ENCODE results near the gene TYMP. TPM values are rescaled to one million over a fixed set of nuclear protein-coding genes. Genes with fewer than 3 reads are reported as not detected.

TYMP gene
- total RNA-seq, 2 experiments from 2014 or later, result 71.8 to 76.6 TPM

DNA sequence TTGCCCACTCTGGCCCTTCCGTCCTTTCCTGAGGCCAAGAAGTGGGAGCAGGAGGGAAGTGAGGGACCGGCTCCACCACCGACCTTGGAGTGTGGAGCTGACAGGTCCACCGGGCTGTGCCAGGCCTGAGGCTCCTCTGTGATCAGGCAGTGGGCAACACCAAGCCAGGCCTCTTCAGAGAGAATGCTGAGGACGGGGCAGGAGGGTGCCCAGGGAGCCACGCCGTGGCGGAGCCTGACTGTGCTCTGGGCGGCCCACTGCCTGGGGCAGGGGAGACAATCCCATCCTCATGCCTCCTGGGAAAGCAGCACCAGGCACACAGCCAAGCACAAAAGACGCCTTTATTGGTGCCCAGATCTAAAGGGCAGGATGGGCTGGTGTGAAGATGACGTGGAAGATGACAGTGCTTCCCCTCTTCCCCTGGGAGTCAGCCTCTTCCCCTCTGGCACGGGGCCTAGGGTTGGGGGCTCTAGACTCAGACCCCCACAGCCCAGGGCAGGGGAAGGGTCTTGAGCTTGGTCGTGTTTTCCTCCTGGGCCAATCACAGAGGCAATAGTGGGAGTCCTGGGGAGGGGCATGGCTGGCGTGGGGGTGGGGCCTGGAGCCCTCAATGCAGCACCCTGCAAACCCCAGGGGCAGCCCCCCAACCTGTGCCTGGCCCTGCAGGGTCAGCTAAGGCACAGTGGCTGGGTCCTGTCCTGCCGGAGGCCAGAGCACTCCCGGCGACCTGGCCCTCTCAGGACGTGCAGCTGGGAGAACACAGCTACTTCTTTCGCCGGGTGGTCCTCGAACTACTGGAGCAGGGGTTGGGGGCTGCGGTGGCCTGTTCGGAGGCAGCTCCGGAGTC lies 27.0 kb downstream of the TYMP start:
- peaks cover 6% of the 10 kb centered on the region for H3K4me1 Mint-ChIP-seq (ENCODE audit: low read depth)
- H3K36me3 Mint-ChIP-seq (ENCODE audit: low read depth), result peaks cover 11% of the 10 kb centered on the region
- no peak for DNase-seq
- no peaks in the 10 kb centered on the region for H3K27me3 Mint-ChIP-seq (ENCODE audit: low read depth)
- ATAC-seq, result no peak
- POLR2A ChIA-PET, result no interaction called here
- no peak overlapping the region for H3K4me3 Mint-ChIP-seq
- CTCF ChIA-PET, result interaction anchor here (1.0 to 1.1 kb wide), 2 partner anchors 23 to 118 kb away, joined by 3 read pairs; partner anchors contain the start of gene SCO2
- H3K27ac Mint-ChIP-seq, result no peak overlapping the region
- H3K9me3 Mint-ChIP-seq (ENCODE audit: insufficient read depth), result no peaks in the 10 kb centered on the region

DNA sequence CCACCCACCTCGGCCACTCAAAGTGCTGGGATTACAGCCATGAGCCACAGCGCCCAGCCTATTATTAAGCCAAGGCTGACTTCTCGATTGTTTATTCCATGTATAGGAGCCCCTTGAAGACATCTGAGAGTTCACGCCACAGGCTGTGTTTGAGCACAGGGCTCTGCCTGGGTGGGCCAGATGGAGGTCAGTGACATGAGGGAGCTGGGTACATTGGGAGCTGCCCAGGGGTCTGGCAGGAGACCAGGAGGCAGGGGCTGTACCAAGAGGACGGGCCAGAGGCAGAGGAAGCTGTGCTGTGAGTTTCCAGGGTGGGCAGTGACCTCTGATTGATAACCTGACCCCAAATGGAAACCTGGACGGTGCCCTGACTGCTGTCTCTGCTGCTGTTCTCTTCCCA lies 27.7 kb downstream of the TYMP start:
- Mint-ChIP-seq H3K36me3 (ENCODE audit: low read depth) (peaks cover 8% of the 10 kb centered on the region), H3K4me1 (ENCODE audit: low read depth) (peaks cover 6% of the 10 kb centered on the region), H3K4me3 (no peak overlapping the region), H3K9me3 (ENCODE audit: insufficient read depth) (no peaks in the 10 kb centered on the region), H3K27ac (no peak overlapping the region), H3K27me3 (ENCODE audit: low read depth) (peaks cover 2% of the 10 kb centered on the region)
- no peak for DNase-seq
- CTCF ChIA-PET, result interaction anchor here (1.0 to 1.8 kb wide), 2 partner anchors 32 to 119 kb away, joined by 3 to 4 read pairs; no protein-coding TSS in a partner anchor
- POLR2A ChIA-PET, result interaction anchor here (0.9 kb wide), 1 partner anchor 52 kb away, joined by 3 read pairs; no protein-coding TSS in a partner anchor
- ATAC-seq, result no peak

- Mint-ChIP-seq H3K27me3 (ENCODE audit: low read depth) (peaks cover 3% of the 10 kb centered on the region), H3K27ac (no peak overlapping the region), H3K36me3 (ENCODE audit: low read depth) (peaks cover 4% of the 10 kb centered on the region), H3K4me3 (no peak overlapping the region), H3K4me1 (ENCODE audit: low read depth) (peaks cover 2% of the 10 kb centered on the region), H3K9me3 (ENCODE audit: insufficient read depth) (no peaks in the 10 kb centered on the region)
- ATAC-seq (no peak), DNase-seq (no peak)
- CTCF ChIA-PET, result interaction anchor here (1.0 to 1.8 kb wide), 5 partner anchors 25 to 249 kb away, joined by 3 to 9 read pairs (median 4); partner anchors contain the start of genes HDAC10 and SCO2
- POLR2A ChIA-PET, result interaction anchor here (0.7 kb wide), 1 partner anchor 121 kb away, joined by 3 read pairs; no protein-coding TSS in a partner anchor
Measured at GRCh38 chr22:50500452-50500851, 29.4 kb downstream of the TYMP start.

GRCh38 chr22:50498322-50498890 lies 31.4 kb downstream of the TYMP start:
- Mint-ChIP-seq H3K36me3 (ENCODE audit: low read depth) (peaks cover 2% of the 10 kb centered on the region), H3K4me1 (ENCODE audit: low read depth) (peaks cover 2% of the 10 kb centered on the region), H3K9me3 (ENCODE audit: insufficient read depth) (no peaks in the 10 kb centered on the region), H3K4me3 (no peak overlapping the region), H3K27me3 (ENCODE audit: low read depth) (peaks cover 3% of the 10 kb centered on the region), H3K27ac (no peak overlapping the region)
- peak; percentile 83 for DNase-seq
- CTCF ChIA-PET, result interaction anchor here (0.6 to 3.4 kb wide), 25 partner anchors 10 to 257 kb away, joined by 3 to 26 read pairs (median 5); partner anchors contain the start of genes ADM2, HDAC10, LMF2 and NCAPH2
- POLR2A ChIA-PET, result interaction anchor here (0.6 to 2.1 kb wide), 9 partner anchors 9 to 248 kb away, joined by 3 to 7 read pairs (median 3); partner anchors contain the start of gene LMF2
- ATAC-seq, result peak; percentile 93

DNA sequence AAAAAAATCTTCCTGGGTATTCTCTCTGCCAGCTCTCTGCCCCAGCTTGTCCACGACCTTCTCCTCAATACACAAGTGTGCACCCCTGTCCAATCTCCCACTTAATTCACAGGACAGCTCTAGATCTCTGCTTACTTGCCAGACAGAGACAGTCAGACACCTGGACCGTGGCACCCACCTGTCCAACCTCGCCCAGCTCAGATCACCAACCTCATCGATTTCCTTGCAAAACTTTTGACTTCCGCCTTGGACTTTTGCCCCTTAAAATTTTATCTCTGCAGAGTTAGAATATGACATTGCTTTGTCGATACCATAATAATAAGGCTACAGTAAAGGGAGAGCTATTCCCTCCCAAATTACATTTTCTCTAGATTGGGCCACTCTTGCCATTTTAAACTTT lies 32.7 kb downstream of the TYMP start:
- Mint-ChIP-seq H3K27me3 (ENCODE audit: low read depth) (peaks cover 6% of the 10 kb centered on the region), H3K4me1 (ENCODE audit: low read depth) (peaks cover 2% of the 10 kb centered on the region), H3K4me3 (no peak overlapping the region), H3K36me3 (ENCODE audit: low read depth) (peaks cover under 1% of the 10 kb centered on the region), H3K27ac (no peak overlapping the region), H3K9me3 (ENCODE audit: insufficient read depth) (no peaks in the 10 kb centered on the region)
- DNase-seq (no peak), ATAC-seq (no peak)
- ChIA-PET CTCF (interaction anchor here (1.0 to 3.4 kb wide), 16 partner anchors 11 to 255 kb away, joined by 3 to 26 read pairs (median 8); partner anchors contain the start of genes ADM2, HDAC10, LMF2 and NCAPH2), POLR2A (interaction anchor here (1.0 to 2.1 kb wide), 7 partner anchors 10 to 146 kb away, joined by 3 to 6 read pairs (median 3); partner anchors contain the start of gene LMF2)

DNA sequence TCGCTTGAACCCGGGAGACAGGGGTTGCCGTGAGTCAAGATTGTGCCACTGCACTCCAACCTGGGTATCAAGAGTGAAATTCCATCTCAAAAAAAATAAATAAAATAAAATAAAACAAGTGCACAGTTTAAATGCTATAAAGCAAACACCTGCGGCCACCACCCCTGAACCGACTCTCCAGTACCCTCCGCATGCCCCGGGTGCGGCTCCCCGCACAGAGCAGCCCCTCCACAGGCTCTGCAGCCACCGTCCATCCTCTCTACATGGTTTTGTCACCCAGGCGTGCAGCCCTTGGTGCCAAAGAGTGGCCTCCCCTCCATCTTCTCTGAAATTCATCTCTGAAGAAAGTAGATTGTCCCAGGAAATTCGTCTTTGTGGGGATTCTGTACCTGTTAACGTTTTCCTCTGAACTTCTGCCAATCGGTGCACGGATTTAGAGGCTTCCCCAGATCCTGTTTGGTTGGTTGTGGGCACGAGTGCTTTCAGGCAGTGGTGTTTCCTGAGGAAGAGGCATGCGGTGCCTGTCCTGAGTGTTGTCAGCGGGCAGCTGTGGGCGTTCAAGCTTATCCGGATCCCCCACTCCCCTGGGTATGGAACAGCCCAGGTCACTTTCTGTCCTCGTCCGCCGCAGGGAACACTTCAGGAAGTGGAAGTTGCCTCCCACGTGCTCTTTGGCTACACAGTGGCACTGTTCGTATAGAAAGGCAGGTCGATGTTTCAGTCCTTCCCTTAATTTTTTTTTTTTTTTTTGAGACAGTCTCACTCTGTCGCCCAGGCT lies 39.1 kb downstream of the TYMP start:
- H3K9me3 Mint-ChIP-seq (ENCODE audit: insufficient read depth), result no peaks in the 10 kb centered on the region
- peak overlapping the region; percentile 34 for H3K27ac Mint-ChIP-seq
- no peaks in the 10 kb centered on the region for H3K36me3 Mint-ChIP-seq (ENCODE audit: low read depth)
- peak; percentile 42 for ATAC-seq
- peaks cover 2% of the 10 kb centered on the region for H3K27me3 Mint-ChIP-seq (ENCODE audit: low read depth)
- DNase-seq, result no peak
- ChIA-PET POLR2A (interaction anchor here (0.7 kb wide), 1 partner anchor 39 kb away, joined by 5 read pairs; no protein-coding TSS in a partner anchor), CTCF (interaction anchor here (0.6 to 1.8 kb wide), 2 partner anchors 21 to 88 kb away, joined by 3 to 4 read pairs; no protein-coding TSS in a partner anchor)
- peak overlapping the region; percentile 25 for H3K4me3 Mint-ChIP-seq
- H3K4me1 Mint-ChIP-seq (ENCODE audit: low read depth), result peaks cover 8% of the 10 kb centered on the region

DNA sequence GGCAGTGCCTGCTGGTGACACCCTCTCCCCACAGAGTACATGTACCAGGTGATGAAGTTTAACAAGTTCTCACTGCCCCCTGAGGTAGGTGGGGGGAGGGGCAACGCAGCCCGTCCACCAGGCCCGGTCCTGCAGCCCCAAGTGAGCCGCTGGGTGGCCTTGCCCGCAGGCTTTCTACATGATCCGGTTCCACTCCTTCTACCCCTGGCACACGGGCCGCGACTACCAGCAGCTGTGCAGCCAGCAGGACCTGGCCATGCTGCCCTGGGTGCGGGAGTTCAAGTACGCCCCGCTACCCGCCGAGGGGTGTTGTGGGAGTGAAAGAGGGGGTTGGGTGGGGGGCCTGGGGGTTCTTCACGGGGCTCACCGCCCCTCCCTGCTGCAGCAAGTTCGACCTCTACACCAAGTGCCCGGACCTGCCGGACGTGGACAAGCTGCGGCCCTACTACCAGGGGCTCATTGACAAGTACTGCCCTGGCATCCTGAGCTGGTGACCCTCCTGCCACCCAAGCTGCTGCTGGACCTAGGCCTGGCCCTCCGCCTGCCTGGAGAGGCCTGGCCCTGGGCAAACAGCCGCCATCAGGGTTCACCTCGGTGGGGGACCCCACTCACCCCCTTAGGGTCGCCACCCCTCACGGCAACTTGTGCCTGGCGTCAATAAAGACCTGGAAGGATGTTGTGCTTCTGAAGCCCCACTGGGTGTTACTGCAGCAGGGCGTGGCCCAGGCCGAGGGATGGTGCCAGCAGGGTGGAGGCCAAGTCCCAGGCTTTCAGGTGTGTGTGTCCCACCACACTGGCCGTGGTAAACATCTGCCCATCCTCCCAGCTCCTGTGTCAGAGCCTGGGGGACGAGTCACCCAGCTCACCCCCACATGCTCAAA lies 40.2 kb downstream of the TYMP start:
- DNase-seq, result no peak
- ATAC-seq, result no peak
- CTCF ChIA-PET, result no interaction called here
- POLR2A ChIA-PET, result no interaction called here
- H3K27me3 Mint-ChIP-seq (ENCODE audit: low read depth), result peaks cover 2% of the 10 kb centered on the region
- H3K36me3 Mint-ChIP-seq (ENCODE audit: low read depth), result no peaks in the 10 kb centered on the region
- no peaks in the 10 kb centered on the region for H3K9me3 Mint-ChIP-seq (ENCODE audit: insufficient read depth)
- H3K4me1 Mint-ChIP-seq (ENCODE audit: low read depth), result peaks cover 8% of the 10 kb centered on the region
- H3K27ac Mint-ChIP-seq, result no peak overlapping the region
- H3K4me3 Mint-ChIP-seq, result no peak overlapping the region

DNA sequence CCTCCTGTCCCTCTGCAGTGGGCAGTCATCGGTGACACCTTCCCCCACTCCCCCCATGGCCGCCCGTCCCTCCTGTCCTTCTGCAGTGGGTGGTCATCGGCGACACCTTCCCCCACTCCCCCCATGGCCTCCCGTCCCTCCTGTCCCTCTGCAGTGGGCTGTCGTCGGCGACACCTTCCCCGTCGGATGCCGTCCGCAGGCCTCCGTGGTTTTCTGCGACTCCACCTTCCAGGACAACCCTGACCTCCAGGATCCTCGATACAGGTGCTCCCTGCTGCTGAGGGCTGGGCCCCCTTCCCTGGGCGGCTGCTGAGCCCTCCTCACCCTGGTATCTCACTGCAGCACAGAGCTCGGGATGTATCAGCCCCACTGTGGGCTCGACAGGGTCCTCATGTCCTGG lies 40.9 kb downstream of the TYMP start:
- POLR2A ChIA-PET, result no interaction called here
- H3K9me3 Mint-ChIP-seq (ENCODE audit: insufficient read depth), result no peaks in the 10 kb centered on the region
- peaks cover 8% of the 10 kb centered on the region for H3K4me1 Mint-ChIP-seq (ENCODE audit: low read depth)
- no peak for ATAC-seq
- H3K27me3 Mint-ChIP-seq (ENCODE audit: low read depth), result peaks cover 2% of the 10 kb centered on the region
- CTCF ChIA-PET, result no interaction called here
- H3K27ac Mint-ChIP-seq, result no peak overlapping the region
- no peak for DNase-seq
- no peak overlapping the region for H3K4me3 Mint-ChIP-seq
- no peaks in the 10 kb centered on the region for H3K36me3 Mint-ChIP-seq (ENCODE audit: low read depth)

DNA sequence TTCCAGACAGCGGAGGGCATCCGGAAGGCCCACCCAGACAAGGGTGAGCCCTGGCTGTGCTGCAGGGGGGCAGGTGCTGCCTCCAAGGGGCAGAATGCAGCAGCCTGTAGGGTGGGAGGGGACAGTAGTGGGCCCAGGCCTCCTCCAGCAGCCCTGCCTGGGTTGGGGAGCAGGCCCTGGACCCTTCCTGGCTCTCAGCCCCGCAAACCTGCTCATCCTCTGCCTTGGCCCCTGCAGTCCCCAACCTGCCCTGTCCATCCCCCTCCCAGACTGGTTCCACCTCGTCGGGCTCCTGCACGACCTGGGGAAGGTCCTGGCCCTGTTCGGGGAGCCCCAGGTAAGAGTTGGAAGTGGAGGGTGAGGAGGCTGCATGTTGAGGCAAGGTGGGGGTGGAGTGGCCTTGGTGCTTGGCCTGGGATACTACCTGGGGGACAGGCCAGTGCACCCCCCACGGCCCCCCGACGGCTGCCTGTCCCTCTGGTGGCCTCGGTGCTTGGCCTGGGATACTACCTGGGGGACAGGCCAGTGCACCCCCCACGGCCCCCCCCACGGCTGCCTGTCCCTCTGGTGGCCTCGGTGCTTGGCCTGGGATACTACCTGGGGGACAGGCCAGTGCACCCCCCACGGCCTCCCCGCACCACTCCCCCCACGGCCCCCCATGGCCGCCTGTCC lies 41.7 kb downstream of the TYMP start:
- no peaks in the 10 kb centered on the region for H3K9me3 Mint-ChIP-seq (ENCODE audit: insufficient read depth)
- ATAC-seq, result no peak
- CTCF ChIA-PET, result no interaction called here

GRCh38 chr22:50487290-50488005 lies 42.4 kb downstream of the TYMP start:
- H3K4me3 Mint-ChIP-seq, result no peak overlapping the region
- H3K27ac Mint-ChIP-seq, result no peak overlapping the region
- H3K27me3 Mint-ChIP-seq (ENCODE audit: low read depth), result no peaks in the 10 kb centered on the region
- ATAC-seq (no peak), DNase-seq (no peak)
- no peaks in the 10 kb centered on the region for H3K9me3 Mint-ChIP-seq (ENCODE audit: insufficient read depth)
- H3K4me1 Mint-ChIP-seq (ENCODE audit: low read depth), result peaks cover 8% of the 10 kb centered on the region
- ChIA-PET POLR2A (no interaction called here), CTCF (no interaction called here)
- no peaks in the 10 kb centered on the region for H3K36me3 Mint-ChIP-seq (ENCODE audit: low read depth)

More for the DNA sequence above, 41.7 kb downstream of the TYMP start:
- no peaks in the 10 kb centered on the region for H3K36me3 Mint-ChIP-seq (ENCODE audit: low read depth)
- peaks cover 8% of the 10 kb centered on the region for H3K4me1 Mint-ChIP-seq (ENCODE audit: low read depth)
- peaks cover under 1% of the 10 kb centered on the region for H3K27me3 Mint-ChIP-seq (ENCODE audit: low read depth)
- DNase-seq, result no peak
- POLR2A ChIA-PET, result no interaction called here
- H3K27ac Mint-ChIP-seq, result no peak overlapping the region
- H3K4me3 Mint-ChIP-seq, result no peak overlapping the region

All from activated CD8-positive, alpha-beta T cell treated with anti-CD3 and anti-CD28 coated beads, Interleukin-2, amount 10 ng/mL, durations not matched to agents 7 days and 5 days (primary cell).